OCI-LY1 (cell line): ENCODE measurements around the gene IL26.

Source experiments
- H2AFZ ChIP-seq: fragments of 200-600 bp; sonication (generic), shearing (Covaris generic); 2 replicates; pipeline ENCODE4 v1.6.0; 2014; ENCODE audit warnings: antibody characterized with exemption, mild to moderate bottlenecking, low read length
- H3F3A ChIP-seq: fragments of 200-600 bp; sonication (generic), shearing (Covaris generic); 2 replicates; pipeline ENCODE4 v1.6.0; 2014; ENCODE audit warnings: mild to moderate bottlenecking, antibody characterized with exemption, low read length, moderate library complexity; ENCODE audit not compliant: insufficient read depth
- H3K27ac ChIP-seq: fragments of 200-600 bp; sonication (generic); 2 replicates; pipeline ENCODE4 v1.5.1; 2014; ENCODE audit warnings: low read length, mixed run types, mild to moderate bottlenecking, low read depth; ENCODE audit not compliant: poor library complexity, severe bottlenecking
- H3K27me3 ChIP-seq: fragments of 200-600 bp; sonication (generic); 2 replicates; pipeline ENCODE4 v1.6.0; 2014; ENCODE audit warnings: antibody characterized with exemption, mild to moderate bottlenecking, low read length, moderate library complexity; ENCODE audit not compliant: insufficient read depth
- H3K36me3 ChIP-seq: fragments of 200-600 bp; sonication (generic); 2 replicates; pipeline ENCODE4 v1.6.1; 2014; ENCODE audit warnings: mild to moderate bottlenecking, antibody characterized with exemption, low read length, moderate library complexity, mixed read lengths; ENCODE audit not compliant: insufficient read depth
- H3K4me1 ChIP-seq: fragments of 200-600 bp; sonication (generic); 2 replicates; pipeline ENCODE4 v1.5.1; 2014; ENCODE audit warnings: mild to moderate bottlenecking, low read length, moderate library complexity; ENCODE audit not compliant: insufficient read depth, severe bottlenecking
- H3K4me2 ChIP-seq: fragments of 200-600 bp; sonication (generic), shearing (Covaris generic); 2 replicates; pipeline ENCODE4 v1.6.1; 2014; ENCODE audit warnings: low read length
- H3K4me3 ChIP-seq: fragments of 200-600 bp; sonication (generic); 2 replicates; pipeline ENCODE4 v1.5.1; 2014; ENCODE audit warnings: low read length, low read depth, mild to moderate bottlenecking, mixed read lengths; ENCODE audit not compliant: poor library complexity, severe bottlenecking
- H3K79me2 ChIP-seq: fragments of 200-600 bp; shearing (Covaris generic); 2 replicates; pipeline ENCODE4 v1.6.1; 2016; ENCODE audit warnings: mixed run types, low read length, mixed read lengths; ENCODE audit not compliant: insufficient read depth
- H3K9ac ChIP-seq: fragments of 200-600 bp; sonication (generic), shearing (Covaris generic); 2 replicates; pipeline ENCODE4 v1.6.1; 2014; ENCODE audit warnings: mild to moderate bottlenecking, low read length, mixed read lengths
- H3K9me2 ChIP-seq: fragments of 200-600 bp; sonication (generic), shearing (Covaris generic); 2 replicates; pipeline ENCODE4 v1.6.1; 2014; ENCODE audit warnings: low read depth, mild to moderate bottlenecking, low read length, mixed read lengths
- H3K9me3 ChIP-seq: fragments of 200-600 bp; shearing (Covaris generic); 2 replicates; pipeline ENCODE4 v1.6.1; 2014; ENCODE audit warnings: low read length, mixed read lengths
- H4K20me1 ChIP-seq: fragments of 200-600 bp; sonication (generic), shearing (Covaris generic); 2 replicates; pipeline ENCODE4 v1.6.0; 2016; ENCODE audit warnings: mild to moderate bottlenecking, low read length; ENCODE audit not compliant: insufficient read depth
- CTCF ChIP-seq: fragments of 200-600 bp; sonication (generic), shearing (Covaris generic); IDR thresholded peaks from 2 replicates; pipeline ENCODE4 v1.5.1; 2017; ENCODE audit warnings: mild to moderate bottlenecking, antibody characterized with exemption, low read length, moderate library complexity, mixed read lengths
- EZH2 ChIP-seq: fragments of 200-600 bp; sonication (generic), shearing (Covaris generic); IDR thresholded peaks from 2 replicates; pipeline ENCODE4 v1.8.0; 2017; ENCODE audit warnings: borderline replicate concordance, mixed run types, mild to moderate bottlenecking, antibody characterized with exemption, low read length, moderate library complexity, mixed read lengths

IL26 gene

GRCh38 chr12:68159681-68160304 lies 65.8 kb downstream of the IL26 start, which contains the start of gene IFNG:
IFNG (minus strand) TSS chr12:68159740; CDS start chr12:68159615, 125 bp downstream.
- Histone ChIP-seq H3K27me3 (no peaks in the 10 kb centered on the region), H3K9me2 (no peaks in the 10 kb centered on the region), H4K20me1 (no peaks in the 10 kb centered on the region), H3F3A (no peaks in the 10 kb centered on the region), H3K27ac (no peak within 1 kb of the TSS), H3K4me1 (no peaks in the 10 kb centered on the region), H3K9ac (no peak within 1 kb of the TSS), H3K36me3 (no peaks in the 10 kb centered on the region), H3K79me2 (no peaks in the 10 kb centered on the region), H2AFZ (no peak within 1 kb of the TSS), H3K4me2 (no peak within 1 kb of the TSS), H3K9me3 (no peaks in the 10 kb centered on the region), H3K4me3 (no peak within 1 kb of the TSS)
- TF ChIP-seq EZH2: no peak
- TF ChIP-seq CTCF: no peak

DNA sequence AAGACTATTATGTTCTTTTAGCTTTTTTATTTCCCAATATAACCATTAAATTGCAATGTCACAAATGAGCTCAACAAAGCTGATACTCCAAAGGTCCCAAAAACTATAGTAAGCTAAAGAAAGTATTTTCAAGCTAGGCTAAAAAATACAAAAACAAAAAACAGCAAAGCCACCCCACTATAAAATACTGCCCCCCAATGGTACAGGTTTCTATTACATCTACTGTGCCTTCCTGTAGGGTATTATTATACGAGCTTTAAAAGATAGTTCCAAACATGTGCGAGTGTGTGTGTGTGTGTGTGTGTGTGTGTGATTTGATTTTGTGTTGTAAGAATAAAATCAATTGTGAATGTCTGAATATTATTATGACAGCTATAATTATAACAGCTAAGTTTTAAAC lies 67.2 kb downstream of the IL26 start:
- Histone ChIP-seq H3K9ac (no peak overlapping the region), H3K4me1 (no peaks in the 10 kb centered on the region), H2AFZ (no peak overlapping the region), H3F3A (no peaks in the 10 kb centered on the region), H3K27ac (no peak overlapping the region), H3K4me3 (no peak overlapping the region), H3K27me3 (no peaks in the 10 kb centered on the region), H3K36me3 (no peaks in the 10 kb centered on the region), H3K9me2 (no peaks in the 10 kb centered on the region), H3K4me2 (no peak overlapping the region), H4K20me1 (no peaks in the 10 kb centered on the region), H3K9me3 (no peaks in the 10 kb centered on the region), H3K79me2 (no peaks in the 10 kb centered on the region)
- TF ChIP-seq CTCF (peak; percentile 74), EZH2 (no peak)

DNA sequence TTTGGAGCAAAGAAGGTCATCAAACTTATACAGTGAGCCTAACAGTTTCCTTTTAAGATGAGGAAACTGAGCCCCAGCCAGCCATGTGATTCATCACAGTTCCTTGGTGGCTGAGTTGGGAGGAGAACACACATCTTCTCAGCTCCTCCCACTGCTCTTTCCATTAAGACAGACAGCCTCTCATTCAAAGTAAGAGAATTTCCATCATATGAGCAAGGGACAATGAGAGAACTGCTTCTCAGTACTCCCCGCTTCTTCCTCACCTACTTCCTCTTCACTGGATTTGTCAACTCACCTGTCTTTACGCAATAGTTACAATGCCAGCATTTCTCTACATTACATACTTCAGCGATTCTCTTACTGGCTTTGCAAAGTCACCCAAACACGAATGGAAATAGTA lies 68.2 kb downstream of the IL26 start:
- Histone ChIP-seq H3F3A (no peaks in the 10 kb centered on the region), H3K9me3 (no peaks in the 10 kb centered on the region), H3K36me3 (no peaks in the 10 kb centered on the region), H3K79me2 (no peaks in the 10 kb centered on the region), H3K27me3 (no peaks in the 10 kb centered on the region), H3K4me2 (no peak overlapping the region), H2AFZ (no peak overlapping the region), H4K20me1 (no peaks in the 10 kb centered on the region), H3K9me2 (no peaks in the 10 kb centered on the region), H3K4me3 (no peak overlapping the region), H3K4me1 (no peaks in the 10 kb centered on the region), H3K9ac (no peak overlapping the region), H3K27ac (no peak overlapping the region)
- TF ChIP-seq CTCF (no peak), EZH2 (no peak)
